ENCODE results near the gene RASL10A.

DNA sequence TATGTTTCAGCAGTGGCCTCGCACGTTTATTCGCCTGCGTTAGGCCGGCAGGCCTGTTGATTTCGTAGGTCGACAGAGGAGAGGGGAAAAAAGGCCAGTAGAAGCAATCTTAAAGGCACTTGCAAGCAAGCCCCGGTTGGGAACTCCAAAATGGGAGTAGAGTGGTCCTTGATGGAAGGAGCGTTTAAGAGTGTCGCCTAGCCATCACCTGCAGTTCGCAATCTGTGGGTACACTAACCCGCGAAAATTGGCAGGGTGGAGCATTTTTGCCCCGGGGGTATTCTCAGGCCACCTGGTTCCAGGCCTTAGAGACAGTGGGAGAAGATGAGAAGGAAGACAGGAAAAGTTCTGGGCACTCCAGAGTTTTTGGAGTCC lies 46.3 kb downstream of the RASL10A start:
- TF ChIP-seq, protein P1, sequence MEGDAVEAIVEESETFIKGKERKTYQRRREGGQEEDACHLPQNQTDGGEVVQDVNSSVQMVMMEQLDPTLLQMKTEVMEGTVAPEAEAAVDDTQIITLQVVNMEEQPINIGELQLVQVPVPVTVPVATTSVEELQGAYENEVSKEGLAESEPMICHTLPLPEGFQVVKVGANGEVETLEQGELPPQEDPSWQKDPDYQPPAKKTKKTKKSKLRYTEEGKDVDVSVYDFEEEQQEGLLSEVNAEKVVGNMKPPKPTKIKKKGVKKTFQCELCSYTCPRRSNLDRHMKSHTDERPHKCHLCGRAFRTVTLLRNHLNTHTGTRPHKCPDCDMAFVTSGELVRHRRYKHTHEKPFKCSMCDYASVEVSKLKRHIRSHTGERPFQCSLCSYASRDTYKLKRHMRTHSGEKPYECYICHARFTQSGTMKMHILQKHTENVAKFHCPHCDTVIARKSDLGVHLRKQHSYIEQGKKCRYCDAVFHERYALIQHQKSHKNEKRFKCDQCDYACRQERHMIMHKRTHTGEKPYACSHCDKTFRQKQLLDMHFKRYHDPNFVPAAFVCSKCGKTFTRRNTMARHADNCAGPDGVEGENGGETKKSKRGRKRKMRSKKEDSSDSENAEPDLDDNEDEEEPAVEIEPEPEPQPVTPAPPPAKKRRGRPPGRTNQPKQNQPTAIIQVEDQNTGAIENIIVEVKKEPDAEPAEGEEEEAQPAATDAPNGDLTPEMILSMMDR (conservative IDR thresholded peaks at IDR 0.05 in 1 of 2, IDR thresholded peaks at IDR 0.05 in 1 of 2; ENCODE audit: extremely low read depth in 1 of 2, insufficient read depth in 1 of 2, low read depth in 1 of 2, low read length in 2 of 2), result no peak
- no peak for TF ChIP-seq EZH2 (IDR thresholded peaks at IDR 0.05; ENCODE audit: borderline replicate concordance, low read length)

All from mammary epithelial cell (primary cell).